H1 (cell line): ENCODE results near the gene LPP. TPM values are rescaled to one million over a fixed set of nuclear protein-coding genes. Genes with fewer than 3 reads are reported as not detected.

Source experiments
- CTCF ChIA-PET: fragments of 300-600 bp; sonication (Branson Sonifier 250); formaldehyde crosslinking; loops from one replicate; lab custom pipeline; 2021; ENCODE audit not compliant: partially characterized antibody; lab: Charles Lee
- POLR2A ChIA-PET: fragments of 300-600 bp; sonication (Branson Sonifier 250); formaldehyde crosslinking; loops from one replicate; lab custom pipeline; 2021; ENCODE audit warnings: inconsistent platforms; ENCODE audit not compliant: partially characterized antibody; lab: Charles Lee
- DNase-seq, 2 experiments: peaks; one replicate each; pipeline versions ENCODE4 v3.0.0 to v3.0.0-alpha.2; 2010 to 2022; ENCODE audit warnings: low spot score in 2 of 2, low read depth in 1 of 2, mixed read lengths in 1 of 2
- FAIRE-seq: peaks from 2 replicates; lab custom pipeline; 2011; peaks lifted over from hg19 to GRCh38; lab: Jason Lieb, UNC
- H2AFZ ChIP-seq: 2 replicates; pipeline ENCODE4 v1.8.1; 2012; ENCODE audit warnings: low read length, inconsistent platforms
- H2AK5ac ChIP-seq: 2 replicates; pipeline ENCODE4 v1.6.1; 2013; ENCODE audit warnings: low read depth, low read length
- H2BK120ac ChIP-seq: replicated peaks from 2 replicates; pipeline ENCODE3; 2013; ENCODE audit warnings: low read depth, low read length, inconsistent platforms
- H2BK12ac ChIP-seq: 2 replicates; pipeline ENCODE4 v1.6.1; 2013; ENCODE audit warnings: low read depth, low read length
- H2BK15ac ChIP-seq: 2 replicates; pipeline ENCODE4 v1.6.1; 2013; ENCODE audit warnings: low read length
- H2BK20ac ChIP-seq: 2 replicates; pipeline ENCODE4 v1.6.1; 2013; ENCODE audit warnings: low read length
- H2BK5ac ChIP-seq: 2 replicates; pipeline ENCODE4 v1.6.1; 2013; ENCODE audit warnings: low read depth, low read length
- H3K14ac ChIP-seq: 2 replicates; pipeline ENCODE4 v1.6.1; 2013; ENCODE audit warnings: inconsistent platforms; ENCODE audit not compliant: insufficient read length
- H3K18ac ChIP-seq: 2 replicates; pipeline ENCODE4 v1.6.1; 2013; ENCODE audit warnings: low read length; ENCODE audit errors: extremely low read depth
- H3K23ac ChIP-seq: 2 replicates; pipeline ENCODE4 v1.6.1; 2013; ENCODE audit warnings: inconsistent platforms; ENCODE audit not compliant: insufficient read length
- H3K23me2 ChIP-seq: 2 replicates; pipeline ENCODE4 v1.6.1; 2013; ENCODE audit warnings: low read depth, low read length
- H3K27ac ChIP-seq: 2 replicates; pipeline ENCODE4 v1.6.1; 2011; ENCODE audit warnings: low read depth, low read length, inconsistent platforms
- H3K27me3 ChIP-seq, 4 experiments: replicated peaks in 1 of 4; 1 replicate in 1 of 4; 2 replicates in 3 of 4; pipeline versions ENCODE4 v1.6.1 to v1.8.1; 2011 to 2013; ENCODE audit warnings: low read length in 3 of 4, mild to moderate bottlenecking in 3 of 4, inconsistent platforms in 2 of 4, mixed read lengths in 2 of 4, moderate library complexity in 1 of 4; ENCODE audit not compliant: control insufficient read depth in 3 of 4, insufficient read depth in 3 of 4; ENCODE audit errors: extremely low read depth in 1 of 4
- H3K36me3 ChIP-seq, 4 experiments: 2 replicates each; pipeline versions ENCODE4 v1.6.1 to v1.8.1; 2011 to 2013; ENCODE audit warnings: mild to moderate bottlenecking in 4 of 4, low read length in 3 of 4, moderate library complexity in 2 of 4, control low read depth in 1 of 4, inconsistent platforms in 1 of 4; ENCODE audit not compliant: insufficient read depth in 4 of 4, control insufficient read depth in 2 of 4
- H3K4ac ChIP-seq: replicated peaks from 2 replicates; pipeline ENCODE3; 2013; ENCODE audit warnings: low read length, low read depth, mixed read lengths, inconsistent platforms; ENCODE audit not compliant: insufficient read length
- H3K4me1 ChIP-seq, 4 experiments: replicated peaks in 1 of 4; 1 replicate in 1 of 4; 2 replicates in 3 of 4; pipeline versions ENCODE4 v1.6.1 to v1.8.1; 2011 to 2013; ENCODE audit warnings: low read length in 3 of 4, inconsistent platforms in 2 of 4, mixed read lengths in 1 of 4; ENCODE audit not compliant: insufficient read depth in 4 of 4, control insufficient read depth in 3 of 4
- H3K4me2 ChIP-seq, 2 experiments: 2 replicates each; pipeline versions ENCODE4 v1.6.1 to v1.8.1; 2011 to 2013; ENCODE audit warnings: low read depth in 2 of 2, low read length in 2 of 2, control low read depth in 1 of 2, inconsistent platforms in 1 of 2, mild to moderate bottlenecking in 1 of 2; ENCODE audit not compliant: insufficient read depth in 1 of 2
- H3K4me3 ChIP-seq, 4 experiments: fragments of 200-600, 300-600 bp in 1 of 4; sonication (generic), shearing (Covaris generic), sonication (Bioruptor Twin) in 1 of 4; 2 replicates each; pipeline versions ENCODE4 v1.5.1 to v1.8.1; 2011 to 2016; ENCODE audit warnings: low read length in 4 of 4, low read depth in 3 of 4, control low read depth in 2 of 4, inconsistent platforms in 2 of 4, mild to moderate bottlenecking in 2 of 4, mixed read lengths in 1 of 4, moderate library complexity in 1 of 4; ENCODE audit not compliant: insufficient read depth in 2 of 4; ENCODE audit errors: extremely low read depth in 1 of 4
- H3K56ac ChIP-seq: replicated peaks from 2 replicates; pipeline ENCODE3; 2013; ENCODE audit warnings: low read depth, mild to moderate bottlenecking, mixed read lengths, low read length, inconsistent platforms; ENCODE audit not compliant: insufficient read length
- H3K79me1 ChIP-seq: 2 replicates; pipeline ENCODE4 v1.6.1; 2013; ENCODE audit warnings: low read depth, low read length, control low read depth
- H3K79me2 ChIP-seq, 2 experiments: 2 replicates each; pipeline versions ENCODE4 v1.6.1 to v1.8.1; 2012 to 2013; ENCODE audit warnings: low read length in 2 of 2, mild to moderate bottlenecking in 2 of 2, inconsistent platforms in 1 of 2; ENCODE audit not compliant: insufficient read depth in 2 of 2, control insufficient read depth in 1 of 2
- H3K9ac ChIP-seq, 4 experiments: replicated peaks in 1 of 4; 1 replicate in 1 of 4; 2 replicates in 3 of 4; pipeline versions ENCODE4 v1.6.1 to v1.8.1; 2011 to 2013; ENCODE audit warnings: low read depth in 3 of 4, low read length in 3 of 4, control low read depth in 2 of 4, mild to moderate bottlenecking in 2 of 4, moderate library complexity in 2 of 4, inconsistent platforms in 1 of 4; ENCODE audit errors: extremely low read depth in 1 of 4
- H3K9me3 ChIP-seq, 2 experiments: 2 replicates each; pipeline versions ENCODE4 v1.6.1 to v1.8.1; 2012 to 2013; ENCODE audit warnings: mild to moderate bottlenecking in 2 of 2, moderate library complexity in 2 of 2, control low read depth in 1 of 2, inconsistent platforms in 1 of 2, low read depth in 1 of 2, low read length in 1 of 2, mixed read lengths in 1 of 2; ENCODE audit not compliant: insufficient read depth in 2 of 2
- H4K20me1 ChIP-seq, 2 experiments: replicated peaks in 1 of 2; 2 replicates each; pipeline versions ENCODE3 to v1.8.1; 2011 to 2013; ENCODE audit warnings: inconsistent platforms in 2 of 2, low read length in 2 of 2, mild to moderate bottlenecking in 1 of 2; ENCODE audit not compliant: insufficient read depth in 2 of 2, control insufficient read depth in 1 of 2
- H4K5ac ChIP-seq: 2 replicates; pipeline ENCODE4 v1.6.1; 2013; ENCODE audit warnings: low read length, low read depth, mixed read lengths, inconsistent platforms; ENCODE audit not compliant: insufficient read length
- H4K8ac ChIP-seq: 2 replicates; pipeline ENCODE4 v1.8.0; 2013; ENCODE audit warnings: mild to moderate bottlenecking, moderate library complexity, low read length, inconsistent platforms; ENCODE audit not compliant: insufficient read depth; ENCODE audit errors: extremely low read depth
- H4K91ac ChIP-seq: replicated peaks from 2 replicates; pipeline ENCODE3; 2013; ENCODE audit warnings: low read length, mixed read lengths, inconsistent platforms; ENCODE audit not compliant: insufficient read length
- HDAC6 ChIP-seq: IDR thresholded peaks from one replicate; pipeline ENCODE4 v1.7.1; 2012; ENCODE audit warnings: low read depth, mild to moderate bottlenecking, inconsistent platforms, low read length, moderate library complexity
- WGBS, 2 experiments: shearing (Covaris generic) in 1 of 2; methylation state at CpG; one replicate each; pipeline versions ENCODE4 v1.1.6 to v1.1.7; 2013 to 2015; ENCODE audit warnings: low lambda C conversion rate in 2 of 2, mixed read lengths in 2 of 2, inconsistent platforms in 1 of 2, low coverage in 1 of 2, missing lambda C conversion rate in 1 of 2; ENCODE audit not compliant: insufficient replicate concordance in 2 of 2, insufficient coverage in 1 of 2, insufficient read length in 1 of 2; ENCODE audit errors: extremely low coverage in 1 of 2, missing lambda C conversion rate in 1 of 2; 5-methylcytosine and 5-hydroxymethylcytosine counted together
- polyA plus RNA-seq, 7 experiments: library from polyadenylated mRNA; depleted of rRNA in 3 of 7; stranded (reverse) in 5 of 7; unstranded in 2 of 7; fragments of >200 nt in 5 of 7; fragments of 200-250 nt in 2 of 7; gene quantifications; 1 replicate in 5 of 7; 2 replicates in 1 of 7; 4 replicates in 1 of 7; pipeline versions ENCODE4 v1.2.1 to v1.2.3, GENCODE V29; 2011 to 2013; ENCODE audit warnings: missing spikeins in 2 of 7, mixed read lengths in 2 of 7
- total RNA-seq: library from RNA; stranded (reverse); fragmentation: NEBNext Ultra II Directional; extraction: Animal tissue kit (Norgen Biotek cat#: 25700); gene quantifications from 2 replicates; pipeline ENCODE4 v1.2.1, GENCODE V29; 2021

LPP gene
- total and polyA plus RNA-seq, 2 of the 8 experiments (the other 6 are each of a cell fraction or from before 2014, with no cell fraction given), result 10.0 to 53.3 TPM

DNA sequence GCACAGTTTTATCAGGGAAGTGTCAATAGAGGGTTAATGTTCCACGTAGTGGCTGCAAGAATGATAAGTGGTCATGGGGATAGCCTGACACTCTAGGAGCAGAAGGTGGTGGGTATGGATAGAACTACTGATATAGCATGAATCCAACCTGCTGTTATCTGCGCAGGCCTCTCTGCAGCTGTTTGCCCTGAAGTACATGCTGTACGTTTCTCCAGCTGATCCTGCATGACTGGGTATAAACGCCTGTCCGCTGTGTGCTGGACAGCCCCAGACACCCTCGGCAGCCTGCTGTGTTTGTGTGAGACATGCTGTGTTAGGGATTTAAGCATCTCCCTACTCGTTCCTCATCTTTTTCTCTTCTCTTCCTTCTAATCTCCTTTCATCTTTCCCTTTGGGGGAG is 87.1 kb downstream of the LPP start:
- Histone ChIP-seq H4K20me1 (no peaks in the 10 kb centered on the region), H2BK15ac (no peak overlapping the region), H3K4me1 (peaks cover 0 to 4% (median 0%) of the 10 kb centered on the region in 4 experiments; a peak in 1 of 7 replicates), H2AK5ac (peak overlapping the region; percentile 68; the same call in 1 of the 2 replicates), H3K23ac (no peak overlapping the region), H3K27me3 (no peaks in the 10 kb centered on the region), H4K5ac (no peak overlapping the region), H3K9ac (no peak overlapping the region), H3K14ac (no peak overlapping the region), H3K36me3 (no peaks in the 10 kb centered on the region), H3K4me2 (no peak overlapping the region), H3K18ac (no peak overlapping the region), H3K9me3 (no peaks in the 10 kb centered on the region), H3K4ac (no peak overlapping the region), H3K27ac (no peak overlapping the region), H4K91ac (no peak overlapping the region), H2AFZ (no peak overlapping the region), H2BK12ac (no peak overlapping the region), H3K79me1 (no peaks in the 10 kb centered on the region), H3K4me3 (no peak overlapping the region), H2BK5ac (no peak overlapping the region), H3K79me2 (no peaks in the 10 kb centered on the region), H3K56ac (no peak overlapping the region), H2BK120ac (no peak overlapping the region), H2BK20ac (0 out of 2 replicates have a peak overlapping the region, but pooled peaks have one; percentile 37), H3K23me2 (no peaks in the 10 kb centered on the region; the same call in 1 of the 2 replicates), H4K8ac (peak overlapping the region; percentile 80; the same call in 1 of the 2 replicates)
- FAIRE-seq (no peak), DNase-seq (no peak)
- POLR2A ChIA-PET, result no interaction called here
- CTCF ChIA-PET, result interaction anchor here (0.6 to 1.0 kb wide), 3 partner anchors 19 to 35 kb away, joined by 3 read pairs; no protein-coding TSS in a partner anchor
- 83% methylated on average over 7 of the region's 7 CpGs; no CpG with 5 or more reads in 1 of the 2 experiments for WGBS, 2 experiments
- no peak for TF ChIP-seq HDAC6
